Measurements from ENCODE around the gene DSCAML1.

DSCAML1 gene

GRCh38 chr11:117511483-117511930 lies 285.5 kb downstream of the DSCAML1 start:
- TF ChIP-seq TAF1 (IDR thresholded peaks at IDR 0.05; ENCODE audit: borderline replicate concordance, insufficient read depth, low read length) (no peak), REST (IDR thresholded peaks at IDR 0.05; ENCODE audit: insufficient read depth in 1 of 2, low read depth in 2 of 2, low read length in 2 of 2) (no peak), FOXP2 (optimal IDR thresholded peaks at IDR 0.05; ENCODE audit: borderline replicate concordance, extremely low read depth, extremely low read length, insufficient read depth) (no peak), POLR2AphosphoS5 (IDR thresholded peaks at IDR 0.05; ENCODE audit: low read depth, low read length) (no peak), SIN3A (IDR thresholded peaks at IDR 0.05; ENCODE audit: borderline replicate concordance, insufficient read depth, low read length) (no peak)

GRCh38 chr11:117510646-117511045 lies 286.4 kb downstream of the DSCAML1 start:
- TF ChIP-seq TAF1 (IDR thresholded peaks at IDR 0.05; ENCODE audit: borderline replicate concordance, insufficient read depth, low read length) (no peak), POLR2AphosphoS5 (IDR thresholded peaks at IDR 0.05; ENCODE audit: low read depth, low read length) (no peak), SIN3A (IDR thresholded peaks at IDR 0.05; ENCODE audit: borderline replicate concordance, insufficient read depth, low read length) (no peak), FOXP2 (optimal IDR thresholded peaks at IDR 0.05; ENCODE audit: borderline replicate concordance, extremely low read depth, extremely low read length, insufficient read depth) (no peak), REST (IDR thresholded peaks at IDR 0.05; ENCODE audit: insufficient read depth in 1 of 2, low read depth in 2 of 2, low read length in 2 of 2) (no peak)

GRCh38 chr11:117509543-117509942 lies 287.5 kb downstream of the DSCAML1 start:
- no peak for TF ChIP-seq FOXP2 (optimal IDR thresholded peaks at IDR 0.05; ENCODE audit: borderline replicate concordance, extremely low read depth, extremely low read length, insufficient read depth)
- no peak for TF ChIP-seq TAF1 (IDR thresholded peaks at IDR 0.05; ENCODE audit: borderline replicate concordance, insufficient read depth, low read length)
- no peak for TF ChIP-seq REST (IDR thresholded peaks at IDR 0.05; ENCODE audit: insufficient read depth in 1 of 2, low read depth in 2 of 2, low read length in 2 of 2)
- no peak for TF ChIP-seq POLR2AphosphoS5 (IDR thresholded peaks at IDR 0.05; ENCODE audit: low read depth, low read length)
- no peak for TF ChIP-seq SIN3A (IDR thresholded peaks at IDR 0.05; ENCODE audit: borderline replicate concordance, insufficient read depth, low read length)

- TF ChIP-seq SIN3A (IDR thresholded peaks at IDR 0.05; ENCODE audit: borderline replicate concordance, insufficient read depth, low read length) (no peak), TAF1 (IDR thresholded peaks at IDR 0.05; ENCODE audit: borderline replicate concordance, insufficient read depth, low read length) (no peak), FOXP2 (optimal IDR thresholded peaks at IDR 0.05; ENCODE audit: borderline replicate concordance, extremely low read depth, extremely low read length, insufficient read depth) (no peak), POLR2AphosphoS5 (IDR thresholded peaks at IDR 0.05; ENCODE audit: low read depth, low read length) (no peak), REST (IDR thresholded peaks at IDR 0.05; ENCODE audit: insufficient read depth in 1 of 2, low read depth in 2 of 2, low read length in 2 of 2) (no peak)
These were observed 290.0 kb downstream of the DSCAML1 start for GRCh38 chr11:117506971-117507370.
